Regular cardiac myocyte (primary cell): ENCODE measurements around the gene RHOH. TPM values are rescaled to one million over a fixed set of nuclear protein-coding genes. Genes with fewer than 3 reads are reported as not detected.

Source experiments
- total RNA-seq: library from RNA; depleted of rRNA; stranded (reverse); fragments of >200 nt; gene quantifications from 2 replicates; pipeline ENCODE4 v1.2.3, GENCODE V29; 2014

Gene RHOH, protein sequence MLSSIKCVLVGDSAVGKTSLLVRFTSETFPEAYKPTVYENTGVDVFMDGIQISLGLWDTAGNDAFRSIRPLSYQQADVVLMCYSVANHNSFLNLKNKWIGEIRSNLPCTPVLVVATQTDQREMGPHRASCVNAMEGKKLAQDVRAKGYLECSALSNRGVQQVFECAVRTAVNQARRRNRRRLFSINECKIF
- total RNA-seq = not detected in 2 replicates

DNA sequence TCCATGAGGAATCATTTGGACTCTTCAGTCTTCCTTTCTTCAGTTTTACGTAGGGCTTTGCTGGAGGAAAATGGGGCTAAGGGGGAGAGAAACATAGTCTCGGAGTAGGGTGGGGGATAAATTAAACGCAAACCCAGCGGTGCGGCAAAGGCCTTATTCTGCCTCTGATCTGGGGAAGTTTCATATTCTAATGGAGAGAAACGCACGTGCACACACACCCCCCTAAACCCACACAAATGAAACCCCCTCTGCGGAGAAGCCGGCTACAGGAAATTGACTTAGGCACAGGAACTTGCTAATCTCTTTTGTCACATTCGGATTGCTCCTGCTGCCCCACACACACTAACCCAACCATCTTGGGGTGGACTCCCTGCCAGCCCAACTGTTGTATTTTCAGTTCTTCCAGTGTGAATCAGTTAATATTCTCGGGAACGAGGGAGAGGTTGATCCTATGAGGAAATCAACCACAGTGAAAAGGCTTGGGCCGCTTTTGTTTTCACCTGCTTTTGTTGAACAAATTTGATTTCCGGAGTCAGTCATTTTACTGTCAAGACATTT lies at the start of gene RHOH:
RHOH (plus strand) TSS at position 308 of the 558 bp plus-strand sequence. CDS start 46,356 bp downstream, outside the sequence.

Other genes with a start within 250 kb of the RHOH start
- gene PDS5A, start 219.1 kb upstream of the RHOH start, total RNA-seq = 56.0 and 60.0 TPM in 2 replicates
- gene N4BP2, start 140.2 kb upstream of the RHOH start, total RNA-seq = 2.5 and 2.7 TPM in 2 replicates
- not detected in 2 replicates for gene CHRNA9, start 138.3 kb downstream of the RHOH start, total RNA-seq